Endothelial cell of umbilical vein (primary cell): ENCODE data around the gene HMGXB3. TPM values are rescaled to one million over a fixed set of nuclear protein-coding genes. Genes with fewer than 3 reads are reported as not detected.

Source experiments
- BruUV-seq: library from RNA; stranded (reverse); fragments of 400-500 nt; replicated peaks from 2 replicates; lab custom pipeline; 2021; lab: Mats Ljungman, UMichigan
- CTCF ChIA-PET: fragments of 300-600, 350-600 bp; sonication (Branson Sonifier 250); formaldehyde crosslinking; loops from one replicate; lab custom pipeline; 2021; ENCODE audit warnings: antibody characterized with exemption, inconsistent platforms; lab: Charles Lee
- POLR2A ChIA-PET: fragments of 300-600, 350-600 bp; sonication (Branson Sonifier 250); formaldehyde crosslinking; loops from one replicate; lab custom pipeline; 2021; ENCODE audit warnings: antibody characterized with exemption, inconsistent platforms; lab: Charles Lee
- DNase-seq: peaks from one replicate; pipeline ENCODE4 v3.0.0-alpha.2; 2011; ENCODE audit warnings: low read depth, low spot score
- FAIRE-seq: peaks from 2 replicates; lab custom pipeline; 2011; peaks lifted over from hg19 to GRCh38; lab: Jason Lieb, UNC
- H2AFZ ChIP-seq: 2 replicates; pipeline ENCODE4 v1.6.0; 2012; ENCODE audit warnings: low read depth, low read length, control low read depth, inconsistent platforms
- H3K27ac ChIP-seq: 2 replicates; pipeline ENCODE4 v1.5.1; 2011; ENCODE audit warnings: low read depth, mild to moderate bottlenecking, control low read depth, low read length, moderate library complexity; ENCODE audit not compliant: insufficient read depth
- H3K27me3 ChIP-seq, 2 experiments: 2 replicates each; pipeline versions ENCODE4 v1.6.0 to v1.6.1; 2011; ENCODE audit warnings: low read length in 2 of 2, mixed read lengths in 1 of 2; ENCODE audit not compliant: control insufficient read depth in 2 of 2, insufficient read depth in 2 of 2
- H3K36me3 ChIP-seq, 2 experiments: 2 replicates in 1 of 2; 3 replicates in 1 of 2; pipeline ENCODE4 v1.5.1; 2011; ENCODE audit warnings: low read length in 2 of 2, mild to moderate bottlenecking in 1 of 2, moderate library complexity in 1 of 2; ENCODE audit not compliant: control insufficient read depth in 2 of 2, insufficient read depth in 2 of 2; ENCODE audit errors: extremely low read depth in 1 of 2
- H3K4me1 ChIP-seq: 3 replicates; pipeline ENCODE4 v1.5.1; 2011; ENCODE audit warnings: mild to moderate bottlenecking, low read length; ENCODE audit not compliant: control insufficient read depth, insufficient read depth; ENCODE audit errors: extremely low read depth
- H3K4me2 ChIP-seq: 2 replicates; pipeline ENCODE4 v1.6.1; 2011; ENCODE audit warnings: low read length, control low read depth, mixed read lengths; ENCODE audit not compliant: insufficient read depth
- H3K4me3 ChIP-seq, 3 experiments: fragments of 200-600 bp in 1 of 3; sonication (generic), shearing (Covaris generic) in 1 of 3; replicated peaks in 1 of 3; 2 replicates each; pipeline ENCODE4 v1.5.1; 2011 to 2016; ENCODE audit warnings: control low read depth in 3 of 3, low read length in 3 of 3, mild to moderate bottlenecking in 2 of 3, inconsistent platforms in 1 of 3, low read depth in 1 of 3, moderate library complexity in 1 of 3; ENCODE audit not compliant: insufficient read depth in 1 of 3
- H3K79me2 ChIP-seq: 2 replicates; pipeline ENCODE4 v1.6.0; 2012; ENCODE audit warnings: low read length, inconsistent platforms; ENCODE audit not compliant: control insufficient read depth, insufficient read depth
- H3K9ac ChIP-seq: replicated peaks from 2 replicates; pipeline ENCODE3; 2011; ENCODE audit warnings: low read length, control low read depth; ENCODE audit not compliant: insufficient read depth; ENCODE audit errors: extremely low read depth
- H3K9me1 ChIP-seq: replicated peaks from 3 replicates; pipeline ENCODE4 v1.6.0; 2011; ENCODE audit warnings: mild to moderate bottlenecking, low read length; ENCODE audit not compliant: control insufficient read depth, insufficient read depth; ENCODE audit errors: extremely low read depth
- H3K9me3 ChIP-seq: replicated peaks from 2 replicates; pipeline ENCODE4 v1.5.1; 2012; ENCODE audit warnings: low read length, inconsistent platforms; ENCODE audit not compliant: control insufficient read depth, insufficient read depth
- H4K20me1 ChIP-seq: replicated peaks from 2 replicates; pipeline ENCODE3; 2011; ENCODE audit warnings: mild to moderate bottlenecking, low read length; ENCODE audit not compliant: control insufficient read depth, insufficient read depth; ENCODE audit errors: extremely low read depth
- CTCF ChIP-seq, 2 donors: IDR thresholded peaks; 1 replicate in 1 of 2; 2 replicates in 1 of 2; pipeline ENCODE4 v1.5.1; 2011; ENCODE audit warnings: low read length in 2 of 2, mild to moderate bottlenecking in 2 of 2, moderate library complexity in 2 of 2, control low read depth in 1 of 2, inconsistent platforms in 1 of 2, low read depth in 1 of 2; ENCODE audit not compliant: insufficient read depth in 1 of 2; ENCODE audit errors: extremely low read depth in 1 of 2
- EZH2 ChIP-seq: IDR thresholded peaks from 2 replicates; pipeline ENCODE4 v1.6.1; 2012; ENCODE audit warnings: borderline replicate concordance, low read depth, mild to moderate bottlenecking, moderate library complexity, low read length, inconsistent platforms; ENCODE audit not compliant: severe bottlenecking
- FOS ChIP-seq: IDR thresholded peaks from 2 replicates; pipeline ENCODE4 v1.6.1; 2011; ENCODE audit warnings: mild to moderate bottlenecking, low read length, moderate library complexity, borderline replicate concordance; ENCODE audit not compliant: insufficient read depth
- GATA2 ChIP-seq: IDR thresholded peaks from 2 replicates; pipeline ENCODE4 v1.7.0; 2011; ENCODE audit warnings: low read depth, mild to moderate bottlenecking, moderate library complexity, mixed read lengths, low read length; ENCODE audit not compliant: insufficient read length, insufficient read depth
- MAX ChIP-seq: IDR thresholded peaks from 2 replicates; pipeline ENCODE4 v1.6.1; 2011; ENCODE audit not compliant: insufficient read depth, insufficient read length
- MYC ChIP-seq: IDR thresholded peaks from one replicate; pipeline ENCODE4 v1.6.1; 2011; ENCODE audit warnings: mild to moderate bottlenecking, low read depth, low read length
- POLR2A ChIP-seq: IDR thresholded peaks from 2 replicates; pipeline ENCODE4 v1.6.1; 2012; ENCODE audit warnings: low read depth, mild to moderate bottlenecking, control low read depth, low read length
- POLR2AphosphoS5 ChIP-seq: IDR thresholded peaks from 2 replicates; pipeline ENCODE4 v1.6.1; 2012; ENCODE audit warnings: low read depth, mild to moderate bottlenecking, control low read depth, low read length, moderate library complexity; ENCODE audit not compliant: insufficient read depth
- dilution Hi-C: fragments of 300-500 bp; cut with MboI; formaldehyde crosslinking; loops from one replicate; pipeline ENCODE4 v1.15.0; 2019; ENCODE audit warnings: low sequenced_read_pairs; ENCODE audit not compliant: extremely low pct_ligation_motif_present
- intact Hi-C: fragments of 100-400 bp; cut with micrococcal nuclease; formaldehyde crosslinking; loops from one replicate; pipeline ENCODE4 v1.10.0; 2022
- polyA plus RNA-seq, 4 experiments: library from polyadenylated mRNA; depleted of rRNA in 3 of 4; stranded (reverse) in 3 of 4; unstranded in 1 of 4; fragments of >200 nt; gene quantifications; 2 replicates each; pipeline versions ENCODE4 v1.2.1 to v1.2.3, GENCODE V29; 2011 to 2012; ENCODE audit warnings: missing spikeins in 1 of 4
- total RNA-seq: library from RNA; stranded (reverse); gene quantifications from 2 replicates; pipeline ENCODE4 v1.2.3, GENCODE V29; 2021

HMGXB3 gene
- total and polyA plus RNA-seq, 2 donors (not counting 3 experiments of a cell fraction or from before 2014, with no cell fraction given) = 34.8 to 52.6 TPM

GRCh38 chr5:150053713-150054392 is 53.3 kb downstream of the HMGXB3 start:
- Histone ChIP-seq H4K20me1 (no peaks in the 10 kb centered on the region), H3K79me2 (no peaks in the 10 kb centered on the region), H3K27ac (peak overlapping the region; percentile 28), H3K9me1 (no peaks in the 10 kb centered on the region), H3K4me1 (peaks cover 31% of the 10 kb centered on the region), H3K36me3 (peaks cover 14 to 50% of the 10 kb centered on the region in 2 experiments), H3K9me3 (no peaks in the 10 kb centered on the region), H3K27me3 (no peaks in the 10 kb centered on the region), H3K9ac (no peak overlapping the region), H2AFZ (no peak overlapping the region), H3K4me2 (no peak overlapping the region), H3K4me3 (no peak overlapping the region)
- POLR2A ChIA-PET = no interaction called here
- BruUV-seq = no TSS peak
- dilution Hi-C loops (no loop called here), intact Hi-C loops (no loop called here)
- FAIRE-seq (no peak), DNase-seq (no peak)
- no peak for TF ChIP-seq EZH2
- TF ChIP-seq POLR2A = no peak
- TF ChIP-seq MAX = no peak
- TF ChIP-seq CTCF (IDR thresholded peaks at IDR 0.05; ENCODE audit: extremely low read depth in 1 of 2, insufficient read depth in 1 of 2, low read depth in 1 of 2, low read length in 2 of 2) = no peak
- no peak for TF ChIP-seq MYC
- no peak for TF ChIP-seq GATA2
- no peak for TF ChIP-seq POLR2AphosphoS5
- no peak for TF ChIP-seq FOS
- CTCF ChIA-PET = interaction anchor here (1.4 to 3.9 kb wide), 3 partner anchors 10 to 36 kb away, joined by 4 to 11 read pairs (median 4); no protein-coding TSS in a partner anchor
